K562 (cell line): ENCODE results near the gene OR52I2. TPM values are rescaled to one million over a fixed set of nuclear protein-coding genes. Genes with fewer than 3 reads are reported as not detected.

ENCODE experiments used
- ATAC-seq: fragments of 200-7000 bp; cut with Tn5 transposase; 3 replicates; pipeline ENCODE4 v1.9.1; 2020; ENCODE audit warnings: moderate library complexity
- BruUV-seq: library from RNA; stranded (reverse); fragments of 400-500 nt; replicated peaks from 2 replicates; lab custom pipeline; 2021; lab: Mats Ljungman, UMichigan
- CTCF ChIA-PET: fragments of 300-600 bp; formaldehyde crosslinking; extraction: SDS; loops from one replicate; lab custom pipeline; 2021; ENCODE audit warnings: low intra/inter-chr PET ratio; lab: Yijun Ruan, JAX
- POLR2A ChIA-PET: fragments of 300-600, 350-650 bp; sonication (Branson Sonifier 250); formaldehyde crosslinking; extraction: SDS; loops from one replicate; lab custom pipeline; 2021; ENCODE audit warnings: antibody characterized with exemption, inconsistent platforms; lab: Yijun Ruan, JAX
- DNase-seq, 4 experiments: peaks; one replicate each; pipeline versions ENCODE4 v3.0.0 to v3.0.0-alpha.2; 2011 to 2018; ENCODE audit warnings: low spot score in 3 of 4, mixed read lengths in 3 of 4; ENCODE audit errors: extremely low read depth in 1 of 4
- FAIRE-seq: peaks from 2 replicates; lab custom pipeline; 2011; peaks lifted over from hg19 to GRCh38; lab: Jason Lieb, UNC
- H2AFZ ChIP-seq: 2 replicates; pipeline ENCODE4 v1.6.0; 2011; ENCODE audit warnings: low read depth, low read length, control low read depth, inconsistent platforms
- H3K27ac ChIP-seq: fragments of 200-600 bp; 3 replicates; pipeline ENCODE4 v1.8.0; 2011; ENCODE audit warnings: low read depth, mild to moderate bottlenecking, control low read depth, inconsistent platforms, low read length, moderate library complexity, mixed read lengths; ENCODE audit errors: extremely low read depth
- H3K27me3 ChIP-seq, 2 experiments: fragments of 300-600 bp in 1 of 2; 2 replicates in 1 of 2; 3 replicates in 1 of 2; pipeline versions ENCODE4 v1.6.0 to v1.8.0; 2011; ENCODE audit warnings: inconsistent platforms in 2 of 2, low read length in 2 of 2, mild to moderate bottlenecking in 1 of 2, mixed read lengths in 1 of 2, moderate library complexity in 1 of 2; ENCODE audit not compliant: control insufficient read depth in 2 of 2, insufficient read depth in 2 of 2
- H3K36me3 ChIP-seq: fragments of 300-600 bp; 3 replicates; pipeline ENCODE4 v1.8.0; 2011; ENCODE audit warnings: mild to moderate bottlenecking, low read length, inconsistent platforms; ENCODE audit not compliant: control insufficient read depth, insufficient read depth
- H3K4me1 ChIP-seq, 2 experiments: fragments of 200-600 bp in 1 of 2; replicated peaks in 1 of 2; 2 replicates in 1 of 2; 3 replicates in 1 of 2; pipeline versions ENCODE4 v1.5.1 to v1.8.0; 2011; ENCODE audit warnings: inconsistent platforms in 2 of 2, low read length in 2 of 2, mild to moderate bottlenecking in 1 of 2, mixed read lengths in 1 of 2, moderate library complexity in 1 of 2; ENCODE audit not compliant: control insufficient read depth in 2 of 2, insufficient read depth in 2 of 2
- H3K4me2 ChIP-seq: 2 replicates; pipeline ENCODE4 v1.6.1; 2011; ENCODE audit warnings: low read length, control low read depth, inconsistent platforms, mixed read lengths; ENCODE audit not compliant: insufficient read depth
- H3K4me3 ChIP-seq: fragments of 200-600 bp; sonication (generic), shearing (Covaris generic); 2 replicates; pipeline ENCODE4 v1.5.1; 2016; ENCODE audit warnings: control low read depth, inconsistent platforms
- H3K79me2 ChIP-seq: fragments of 200-600 bp; 3 replicates; pipeline ENCODE4 v1.8.0; 2011; ENCODE audit warnings: low read length, inconsistent platforms; ENCODE audit not compliant: control insufficient read depth, insufficient read depth
- H3K9ac ChIP-seq, 2 experiments: 2 replicates each; pipeline versions ENCODE4 v1.6.0 to v1.6.1; 2011; ENCODE audit warnings: low read depth in 2 of 2, low read length in 2 of 2, control low read depth in 1 of 2, inconsistent platforms in 1 of 2, mild to moderate bottlenecking in 1 of 2, mixed read lengths in 1 of 2; ENCODE audit not compliant: insufficient read depth in 1 of 2
- H3K9me1 ChIP-seq: one replicate; pipeline ENCODE4 v1.6.0; 2011; ENCODE audit warnings: inconsistent platforms, mild to moderate bottlenecking, low read length, moderate library complexity; ENCODE audit not compliant: control insufficient read depth, insufficient read depth
- H3K9me3 ChIP-seq: replicated peaks from 2 replicates; pipeline ENCODE4 v1.5.1; 2011; ENCODE audit warnings: low read depth, low read length, inconsistent platforms; ENCODE audit not compliant: control insufficient read depth, insufficient read depth
- H4K20me1 ChIP-seq: replicated peaks from 2 replicates; pipeline ENCODE4 v1.6.1; 2011; ENCODE audit warnings: low read length, inconsistent platforms, mixed read lengths; ENCODE audit not compliant: control insufficient read depth, insufficient read depth
- ARID3B ChIP-seq: fragments of 250-450 bp; sonication (Bioruptor Pico); IDR thresholded peaks from 2 replicates; pipeline ENCODE4 v1.4.0; 2020; ENCODE audit warnings: borderline replicate concordance
- CREBBP ChIP-seq: IDR thresholded peaks from one replicate; pipeline ENCODE4 v1.6.1; 2012; ENCODE audit warnings: low read depth, mild to moderate bottlenecking, control low read depth, inconsistent platforms, low read length
- DDX20 ChIP-seq: fragments of 450-650 bp; IDR thresholded peaks from 2 replicates; pipeline ENCODE4 v1.6.1; 2016; ENCODE audit warnings: missing genetic modification characterization, low read depth, mild to moderate bottlenecking, missing compliant biosample characterization, moderate library complexity
- RBM17 ChIP-seq: fragments of 200-400 bp; formaldehyde crosslinking; IDR thresholded peaks from 2 replicates; pipeline ENCODE4 v1.6.1; 2017; ENCODE audit warnings: low read depth, mild to moderate bottlenecking, low read length, borderline replicate concordance
- TBL1XR1 ChIP-seq, 2 experiments: IDR thresholded peaks; 2 replicates each; pipeline ENCODE4 v1.6.1; 2012; ENCODE audit warnings: improper control_type of control experiment in 2 of 2, low read length in 2 of 2, mild to moderate bottlenecking in 1 of 2
- ZNF217 ChIP-seq: sonication (generic); formaldehyde crosslinking; IDR thresholded peaks from 2 replicates; pipeline ENCODE4 v1.8.0; 2022; ENCODE audit warnings: mild to moderate bottlenecking, missing genetic modification reagents
- ZNF23 ChIP-seq: fragments of 250-450 bp; sonication (Bioruptor Pico); IDR thresholded peaks from 2 replicates; pipeline ENCODE4 v1.4.0; 2020; ENCODE audit warnings: mild to moderate bottlenecking
- ZNF507 ChIP-seq: conservative IDR thresholded peaks from 2 replicates; pipeline ENCODE4 v1.6.1; 2017; ENCODE audit warnings: missing genetic modification characterization, missing compliant biosample characterization
- WGBS: fragments of 100-300 bp; shearing (Covaris generic); methylation state at CpG from one replicate; pipeline ENCODE4 v1.1.6; 2016; ENCODE audit warnings: low coverage, mixed read lengths; ENCODE audit not compliant: insufficient coverage; ENCODE audit errors: missing lambda C conversion rate; 5-methylcytosine and 5-hydroxymethylcytosine counted together
- in situ Hi-C: fragments of 300-500 bp; cut with MboI; formaldehyde crosslinking; loops from 4 replicates; pipeline ENCODE4 v1.15.0; 2018; ENCODE audit warnings: inconsistent platforms, mixed read lengths
- intact Hi-C: fragments of 100-400 bp; cut with micrococcal nuclease; formaldehyde crosslinking; loops from 2 replicates; pipeline ENCODE4 v1.14.2; 2022
- polyA plus RNA-seq, 8 experiments: library from polyadenylated mRNA; depleted of rRNA in 4 of 8; stranded (reverse) in 5 of 8; unstranded in 3 of 8; fragments of >200 nt; fragmentation: Nextera tagmentation in 2 of 8; fragmentation: Illumina TruSeq in 1 of 8; extraction: Ambion mirVana in 2 of 8; extraction: Trizol in 1 of 8; gene quantifications; 2 replicates each; pipeline versions ENCODE4 v1.2.1 to v1.2.3, GENCODE V29; 2011 to 2014; ENCODE audit warnings: inconsistent platforms in 1 of 8, missing spikeins in 1 of 8
- total RNA-seq, 7 experiments: library from RNA; depleted of rRNA in 6 of 7; stranded (reverse); fragments of >200 nt in 6 of 7; fragmentation: Illumina TruSeq in 2 of 7; extraction: Trizol in 2 of 7; gene quantifications; 2 replicates each; pipeline versions ENCODE4 v1.2.1 to v1.2.3, GENCODE V29; 2011 to 2021; ENCODE audit warnings: low replicate concordance in 1 of 7
- TF ChIP-seq, protein P1 (sequence below), 3 experiments: fragments of 200-800 bp in 1 of 3; fragments of 250-450 bp in 1 of 3; fragments of 450-650 bp in 1 of 3; sonication (Bioruptor Pico) in 1 of 3; sonication (Bioruptor generic) in 1 of 3; formaldehyde crosslinking in 1 of 3; IDR thresholded peaks; 2 replicates each; pipeline versions ENCODE4 v1.6.1 to v1.8.0; 2016 to 2022; ENCODE audit warnings: mild to moderate bottlenecking in 2 of 3, missing genetic modification characterization in 2 of 3, missing compliant biosample characterization in 1 of 3, moderate library complexity in 1 of 3
- TF ChIP-seq, protein P2 (sequence below): IDR thresholded peaks from 2 replicates; pipeline ENCODE4 v1.6.1; 2016; ENCODE audit warnings: missing genetic modification characterization, missing compliant biosample characterization
- TF ChIP-seq, protein P3 (sequence below): fragments of 450-650 bp; IDR thresholded peaks from 2 replicates; pipeline ENCODE4 v1.6.1; 2016; ENCODE audit warnings: missing biosample characterization, missing genetic modification characterization

The OR52I2 gene
- total and polyA plus RNA-seq, 9 of the 15 experiments (the other 6 are each of a cell fraction or from before 2014, with no cell fraction given), result not detected

- no peak for TF ChIP-seq CREBBP
- TF ChIP-seq, protein P1, sequence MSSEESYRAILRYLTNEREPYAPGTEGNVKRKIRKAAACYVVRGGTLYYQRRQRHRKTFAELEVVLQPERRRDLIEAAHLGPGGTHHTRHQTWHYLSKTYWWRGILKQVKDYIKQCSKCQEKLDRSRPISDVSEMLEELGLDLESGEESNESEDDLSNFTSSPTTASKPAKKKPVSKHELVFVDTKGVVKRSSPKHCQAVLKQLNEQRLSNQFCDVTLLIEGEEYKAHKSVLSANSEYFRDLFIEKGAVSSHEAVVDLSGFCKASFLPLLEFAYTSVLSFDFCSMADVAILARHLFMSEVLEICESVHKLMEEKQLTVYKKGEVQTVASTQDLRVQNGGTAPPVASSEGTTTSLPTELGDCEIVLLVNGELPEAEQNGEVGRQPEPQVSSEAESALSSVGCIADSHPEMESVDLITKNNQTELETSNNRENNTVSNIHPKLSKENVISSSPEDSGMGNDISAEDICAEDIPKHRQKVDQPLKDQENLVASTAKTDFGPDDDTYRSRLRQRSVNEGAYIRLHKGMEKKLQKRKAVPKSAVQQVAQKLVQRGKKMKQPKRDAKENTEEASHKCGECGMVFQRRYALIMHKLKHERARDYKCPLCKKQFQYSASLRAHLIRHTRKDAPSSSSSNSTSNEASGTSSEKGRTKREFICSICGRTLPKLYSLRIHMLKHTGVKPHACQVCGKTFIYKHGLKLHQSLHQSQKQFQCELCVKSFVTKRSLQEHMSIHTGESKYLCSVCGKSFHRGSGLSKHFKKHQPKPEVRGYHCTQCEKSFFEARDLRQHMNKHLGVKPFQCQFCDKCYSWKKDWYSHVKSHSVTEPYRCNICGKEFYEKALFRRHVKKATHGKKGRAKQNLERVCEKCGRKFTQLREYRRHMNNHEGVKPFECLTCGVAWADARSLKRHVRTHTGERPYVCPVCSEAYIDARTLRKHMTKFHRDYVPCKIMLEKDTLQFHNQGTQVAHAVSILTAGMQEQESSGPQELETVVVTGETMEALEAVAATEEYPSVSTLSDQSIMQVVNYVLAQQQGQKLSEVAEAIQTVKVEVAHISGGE (CRISPR knock-in tag; IDR thresholded peaks at IDR 0.05), result no peak
- TF ChIP-seq, all 486 proteins: peak for 0
These were observed 21.8 kb upstream of the OR52I2 start (continued) for GRCh38 chr11:4559527-4560440.

- Histone ChIP-seq H3K4me1 (no peaks in the 10 kb centered on the region), H3K4me2 (no peak overlapping the region)
- in situ Hi-C loops, result no loop called here
- no peak for TF ChIP-seq DDX20 (tag)
- TF ChIP-seq ZNF217 (CRISPR knock-in tag), result no peak
- no peak for TF ChIP-seq ARID3B (CRISPR knock-in tag)
- no peak for TF ChIP-seq ZNF507 (tag)
- no peak for TF ChIP-seq RBM17
- no peak for TF ChIP-seq TBL1XR1 (IDR thresholded peaks at IDR 0.05; ENCODE audit: low read length in 2 of 2)
- TF ChIP-seq ZNF23, result no peak
- TF ChIP-seq, protein P2, sequence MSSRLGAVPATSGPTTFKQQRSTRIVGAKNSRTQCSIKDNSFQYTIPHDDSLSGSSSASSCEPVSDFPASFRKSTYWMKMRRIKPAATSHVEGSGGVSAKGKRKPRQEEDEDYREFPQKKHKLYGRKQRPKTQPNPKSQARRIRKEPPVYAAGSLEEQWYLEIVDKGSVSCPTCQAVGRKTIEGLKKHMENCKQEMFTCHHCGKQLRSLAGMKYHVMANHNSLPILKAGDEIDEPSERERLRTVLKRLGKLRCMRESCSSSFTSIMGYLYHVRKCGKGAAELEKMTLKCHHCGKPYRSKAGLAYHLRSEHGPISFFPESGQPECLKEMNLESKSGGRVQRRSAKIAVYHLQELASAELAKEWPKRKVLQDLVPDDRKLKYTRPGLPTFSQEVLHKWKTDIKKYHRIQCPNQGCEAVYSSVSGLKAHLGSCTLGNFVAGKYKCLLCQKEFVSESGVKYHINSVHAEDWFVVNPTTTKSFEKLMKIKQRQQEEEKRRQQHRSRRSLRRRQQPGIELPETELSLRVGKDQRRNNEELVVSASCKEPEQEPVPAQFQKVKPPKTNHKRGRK (tag), result no peak
- TF ChIP-seq, protein P3, sequence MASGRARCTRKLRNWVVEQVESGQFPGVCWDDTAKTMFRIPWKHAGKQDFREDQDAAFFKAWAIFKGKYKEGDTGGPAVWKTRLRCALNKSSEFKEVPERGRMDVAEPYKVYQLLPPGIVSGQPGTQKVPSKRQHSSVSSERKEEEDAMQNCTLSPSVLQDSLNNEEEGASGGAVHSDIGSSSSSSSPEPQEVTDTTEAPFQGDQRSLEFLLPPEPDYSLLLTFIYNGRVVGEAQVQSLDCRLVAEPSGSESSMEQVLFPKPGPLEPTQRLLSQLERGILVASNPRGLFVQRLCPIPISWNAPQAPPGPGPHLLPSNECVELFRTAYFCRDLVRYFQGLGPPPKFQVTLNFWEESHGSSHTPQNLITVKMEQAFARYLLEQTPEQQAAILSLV, result no peak
These were observed 21.1 kb upstream of the OR52I2 start for GRCh38 chr11:4560467-4560866.

More at GRCh38 chr11:4560467-4560866, 21.1 kb upstream of the OR52I2 start:
- H3K27me3 ChIP-seq, result no peaks in the 10 kb centered on the region; a peak in 1 of 5 replicates
- no peak for FAIRE-seq
- H4K20me1 ChIP-seq, result no peaks in the 10 kb centered on the region
- H3K4me3 ChIP-seq, result no peak overlapping the region
- no peaks in the 10 kb centered on the region for H3K9me1 ChIP-seq
- H3K79me2 ChIP-seq, result no peaks in the 10 kb centered on the region
- no TSS peak for BruUV-seq
- no peak for DNase-seq
- ATAC-seq, result no peak
- ChIA-PET POLR2A (no interaction called here), CTCF (no interaction called here)
- no peak overlapping the region for H3K27ac ChIP-seq
- WGBS, result 0% methylated on average over 1 of the region's 1 CpG
- no peak overlapping the region for H2AFZ ChIP-seq
- no peaks in the 10 kb centered on the region for H3K36me3 ChIP-seq
- intact Hi-C loops, result no loop called here
- H3K9ac ChIP-seq, result no peak overlapping the region
- H3K9me3 ChIP-seq, result no peaks in the 10 kb centered on the region
